Measurements from ENCODE around the gene PTPN20. TPM values are rescaled to one million over a fixed set of nuclear protein-coding genes. Genes with fewer than 3 reads are reported as not detected.

Gene PTPN20
- total and polyA plus RNA-seq, 2 donors from 2014 or later = 1.9 to 2.6 TPM

- peaks cover 0 to 3% (median 3%) of the 10 kb centered on the region in 3 donors for H3K4me1 ChIP-seq (ENCODE audit: control insufficient read depth in 2 of 3, insufficient read depth in 2 of 3, low read depth in 1 of 3, low read length in 3 of 3)
- FAIRE-seq = no peak
- no peaks in the 10 kb centered on the region for H3K9me3 ChIP-seq (ENCODE audit: control insufficient read depth in 2 of 3, insufficient read depth in 1 of 3, low read length in 3 of 3)
- H3K36me3 ChIP-seq (ENCODE audit: control insufficient read depth in 2 of 3, insufficient read depth in 3 of 3, low read length in 3 of 3) = no peaks in the 10 kb centered on the region
- H3K4me3 ChIP-seq (ENCODE audit: low read length in 3 of 3) = no peak overlapping the region
- DNase-seq = no peak
- no peak overlapping the region for H3K9ac ChIP-seq (ENCODE audit: low read length in 3 of 3)
- TF ChIP-seq CTCF (IDR thresholded peaks at IDR 0.05; ENCODE audit: borderline replicate concordance, extremely low read depth, insufficient read depth) = no peak
- intact Hi-C loops (cut with DNase I) = no loop called here
- H3K27me3 ChIP-seq (ENCODE audit: control insufficient read depth, insufficient read depth, low read length) = no peaks in the 10 kb centered on the region
- no peak overlapping the region for H3K27ac ChIP-seq (ENCODE audit: low read depth in 2 of 2, low read length in 2 of 2)
These were observed 87.0 kb downstream of the PTPN20 start for GRCh38 chr10:46998192-46998591.

- intact Hi-C loops (cut with DNase I) = no loop called here
- Histone ChIP-seq H3K4me1 (ENCODE audit: control insufficient read depth in 2 of 3, insufficient read depth in 2 of 3, low read depth in 1 of 3, low read length in 3 of 3) (peaks cover 0 to 3% (median 3%) of the 10 kb centered on the region in 3 donors), H3K9ac (ENCODE audit: low read length in 3 of 3) (no peak overlapping the region), H3K4me3 (ENCODE audit: low read length in 3 of 3) (no peak overlapping the region), H3K36me3 (ENCODE audit: control insufficient read depth in 2 of 3, insufficient read depth in 3 of 3, low read length in 3 of 3) (no peaks in the 10 kb centered on the region), H3K27ac (ENCODE audit: low read depth in 2 of 2, low read length in 2 of 2) (no peak overlapping the region), H3K9me3 (ENCODE audit: control insufficient read depth in 2 of 3, insufficient read depth in 1 of 3, low read length in 3 of 3) (no peaks in the 10 kb centered on the region), H3K27me3 (ENCODE audit: control insufficient read depth, insufficient read depth, low read length) (no peaks in the 10 kb centered on the region)
- no peak for FAIRE-seq
- TF ChIP-seq CTCF (IDR thresholded peaks at IDR 0.05; ENCODE audit: borderline replicate concordance, extremely low read depth, insufficient read depth) = no peak
- DNase-seq = no peak
These were observed 87.4 kb downstream of the PTPN20 start for GRCh38 chr10:46998595-46998994.

GRCh38 chr10:46999217-46999616, 88.0 kb downstream of the PTPN20 start:
- no peak for FAIRE-seq
- intact Hi-C loops (cut with DNase I) = no loop called here
- H3K4me1 ChIP-seq (ENCODE audit: control insufficient read depth in 2 of 3, insufficient read depth in 2 of 3, low read depth in 1 of 3, low read length in 3 of 3) = peaks cover 0 to 3% (median 3%) of the 10 kb centered on the region in 3 donors

More at GRCh38 chr10:46999217-46999616, 88.0 kb downstream of the PTPN20 start:
- Histone ChIP-seq H3K27me3 (ENCODE audit: control insufficient read depth, insufficient read depth, low read length) (no peaks in the 10 kb centered on the region), H3K9ac (ENCODE audit: low read length in 3 of 3) (no peak overlapping the region), H3K4me3 (ENCODE audit: low read length in 3 of 3) (no peak overlapping the region), H3K36me3 (ENCODE audit: control insufficient read depth in 2 of 3, insufficient read depth in 3 of 3, low read length in 3 of 3) (no peaks in the 10 kb centered on the region), H3K27ac (ENCODE audit: low read depth in 2 of 2, low read length in 2 of 2) (no peak overlapping the region), H3K9me3 (ENCODE audit: control insufficient read depth in 2 of 3, insufficient read depth in 1 of 3, low read length in 3 of 3) (no peaks in the 10 kb centered on the region)
- no peak for TF ChIP-seq CTCF (IDR thresholded peaks at IDR 0.05; ENCODE audit: borderline replicate concordance, extremely low read depth, insufficient read depth)
- DNase-seq = no peak

Data from kidney (tissue), 14 donors.